GM12874 (cell line): Measurements from ENCODE around the gene TSACC.

Experiments used
- CTCF ChIP-seq: IDR thresholded peaks from 2 replicates; pipeline ENCODE4 v1.5.1; 2011; ENCODE audit warnings: low read depth, mild to moderate bottlenecking, control low read depth, low read length, moderate library complexity; ENCODE audit not compliant: insufficient read depth

The TSACC gene

GRCh38 chr1:156366378-156367166, 28.2 kb downstream of the TSACC start:
- TF ChIP-seq CTCF: no peak

GRCh38 chr1:156367383-156368156, 29.2 kb downstream of the TSACC start:
- no peak for TF ChIP-seq CTCF

DNA sequence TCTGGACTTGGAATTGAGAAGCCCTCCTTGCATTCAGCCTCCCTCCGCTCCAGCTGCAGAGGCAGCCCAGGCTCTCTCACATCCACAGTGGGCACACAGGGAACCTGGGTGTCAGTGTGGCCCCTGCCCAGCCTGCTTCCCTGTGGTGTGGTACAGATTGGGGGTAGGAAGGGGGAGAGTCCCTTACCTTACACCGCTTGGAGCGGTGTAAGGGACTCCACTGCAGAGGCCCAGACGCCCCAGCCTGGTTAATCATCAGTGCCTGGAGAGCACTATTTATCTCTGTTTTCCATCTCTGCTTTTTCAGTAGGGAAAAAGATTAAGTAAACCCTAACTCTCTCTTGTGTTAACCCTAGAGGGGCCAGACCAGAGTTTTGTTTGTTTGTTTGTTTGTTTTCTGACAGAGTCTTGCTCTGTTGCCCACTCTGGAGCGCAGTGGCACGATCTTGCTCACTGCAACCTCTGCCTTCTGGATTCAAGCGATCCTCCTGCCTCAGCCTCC, 29.9 kb downstream of the TSACC start:
- no peak for TF ChIP-seq CTCF

- no peak for TF ChIP-seq CTCF
Measured at GRCh38 chr1:156368889-156369684, 30.8 kb downstream of the TSACC start, which contains the start of gene RHBG. Gene RHBG, plus strand, starts transcription at chr1:156369211. Its CDS starts 39 bp downstream, at chr1:156369250.

DNA sequence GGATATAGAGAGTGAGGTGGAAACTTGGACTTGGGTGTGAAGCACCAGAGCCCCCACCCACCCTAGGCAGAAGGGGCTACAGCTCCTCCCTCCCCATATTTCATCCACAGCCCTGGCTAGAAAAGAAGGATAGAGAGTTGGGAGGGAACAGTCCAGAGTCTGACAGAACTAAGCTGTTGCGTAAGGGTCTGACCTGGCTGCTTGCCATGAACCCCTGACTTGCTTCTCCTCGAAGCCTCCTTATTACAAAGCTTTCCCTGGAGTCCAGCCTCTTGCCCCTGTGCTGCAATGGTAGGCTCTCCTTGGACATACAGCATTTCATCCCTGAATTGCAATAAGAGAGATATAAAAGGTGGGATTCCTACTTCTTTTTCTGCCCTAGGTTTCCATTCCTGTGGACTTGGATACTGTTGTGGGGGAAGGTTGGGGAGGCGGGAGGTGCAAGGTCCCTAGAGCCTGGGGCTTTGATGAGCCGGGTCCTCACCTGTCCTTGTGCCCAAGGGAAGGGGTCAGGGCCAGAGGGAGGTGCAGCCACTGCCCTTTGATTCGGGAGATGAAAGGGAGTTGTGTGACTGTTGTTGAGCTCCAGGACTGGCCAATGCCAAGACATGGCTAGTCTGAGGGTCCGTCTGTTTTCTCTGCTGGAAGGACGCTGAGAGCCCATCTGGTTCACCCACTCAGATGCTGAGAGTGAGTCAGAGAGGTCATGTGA, 33.4 kb downstream of the TSACC start:
- TF ChIP-seq CTCF: no peak

DNA sequence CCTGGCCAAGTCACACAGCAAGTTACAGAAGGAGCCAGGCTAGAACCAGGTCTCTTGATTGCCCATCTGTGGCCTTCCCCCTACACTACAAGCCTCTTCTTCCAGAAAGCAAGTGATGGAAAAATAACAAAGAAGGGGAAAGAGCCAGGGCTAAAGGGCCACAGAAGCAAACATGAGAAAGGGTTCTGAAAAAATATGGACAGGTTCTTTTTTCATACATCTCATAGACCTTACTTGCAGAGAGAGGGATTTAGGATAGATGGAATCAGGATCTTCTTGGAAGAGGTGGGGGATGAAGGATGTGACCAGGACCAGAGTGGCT, 33.9 kb downstream of the TSACC start:
- TF ChIP-seq CTCF: no peak
